Frontal cortex (tissue), 4 donors: ENCODE measurements around the gene ZNF507. TPM values are rescaled to one million over a fixed set of nuclear protein-coding genes. Genes with fewer than 3 reads are reported as not detected.
"Not testable (repeated sequence)": the region's sequence is repeated elsewhere in the genome, so short reads cannot be mapped to it uniquely, and the experiment has no call there.

ENCODE experiments used
- DNase-seq, 2 donors: peaks; one replicate each; pipeline ENCODE4 v3.0.0; 2012; ENCODE audit warnings: low spot score in 2 of 2
- FAIRE-seq: peaks from 2 replicates; lab custom pipeline; 2012; peaks lifted over from hg19 to GRCh38; lab: Jason Lieb, UNC
- total RNA-seq: library from RNA; depleted of rRNA; stranded (reverse); fragments of >200 nt; gene quantifications from one replicate; pipeline ENCODE4 v1.2.3, GENCODE V29; 2014
- donor health status: control.
- donor health status: control.
- donor health status: control.

Gene ZNF507
- total RNA-seq, 1 donor from 2014 or later, result 24.1 TPM

DNA sequence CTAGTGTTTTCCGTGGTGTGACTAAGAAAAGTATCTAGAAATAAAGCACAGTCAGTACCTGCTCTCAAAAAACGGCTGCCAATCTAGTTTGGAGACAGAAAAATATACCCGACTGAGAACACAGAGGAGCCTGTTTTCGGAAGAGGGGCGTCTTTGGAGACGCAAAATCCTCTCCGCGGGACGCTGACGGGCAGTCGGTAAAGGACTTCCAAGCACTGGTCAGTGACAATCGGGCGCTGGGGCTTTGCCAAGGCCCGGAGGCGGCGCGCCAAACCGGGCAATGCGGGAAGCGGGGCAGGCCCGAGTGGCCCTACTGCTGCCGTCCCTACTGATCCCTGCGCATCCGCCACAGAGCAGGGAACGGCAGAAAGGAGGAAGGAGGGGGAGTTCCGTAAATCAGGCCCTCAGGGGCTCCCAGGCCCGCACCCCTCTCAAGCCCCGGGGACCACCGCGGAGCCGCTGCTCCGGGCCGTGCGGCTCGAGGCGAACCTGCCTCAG, 59.6 kb downstream of the ZNF507 start:
- DNase-seq (peak in 1 of 2 donors; percentile 58), FAIRE-seq (no peak)

DNA sequence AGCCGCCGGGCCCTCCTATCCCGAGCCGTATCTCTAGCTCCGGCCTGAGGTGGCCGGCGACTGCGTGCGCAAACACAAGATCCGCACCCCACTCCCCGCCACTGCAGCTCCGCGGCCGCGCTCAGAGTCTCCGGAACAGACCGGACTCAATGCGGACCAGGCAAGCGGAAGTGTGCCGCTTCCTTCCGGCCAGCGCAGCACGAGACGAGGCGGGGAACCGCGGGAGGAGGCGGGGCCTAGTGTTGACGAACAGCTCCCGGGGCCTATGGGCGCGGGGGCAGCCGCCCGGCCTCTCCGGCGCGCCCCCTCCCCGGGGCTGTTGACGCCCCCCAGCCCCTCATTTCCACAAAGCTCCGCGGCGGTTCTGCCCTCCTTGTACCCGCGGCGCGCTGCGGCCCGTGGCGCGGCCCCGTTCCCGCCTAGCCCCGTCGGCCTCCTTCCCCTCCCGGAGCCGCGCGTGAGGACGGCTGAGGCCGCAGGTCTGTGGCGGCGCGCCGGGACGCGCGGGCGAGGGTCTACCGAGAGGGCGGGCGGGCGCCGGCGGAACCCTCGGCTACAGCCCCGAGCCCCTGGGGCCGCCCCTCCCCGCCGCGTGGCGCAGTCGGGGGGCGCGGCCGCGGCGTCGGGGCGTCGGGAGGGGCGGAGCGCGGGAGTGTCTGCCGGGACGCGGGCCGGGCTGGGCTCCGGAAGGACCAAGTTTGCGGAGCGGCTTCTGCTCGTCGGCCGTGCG, 60.2 kb downstream of the ZNF507 start, which contains the start of gene DPY19L3:
DPY19L3 (plus strand) TSS at position 340 of the 730 bp plus-strand sequence. CDS start 2,484 bp downstream, outside the sequence.
- FAIRE-seq (no peak), DNase-seq (peak; percentile 96 to 97)

DNA sequence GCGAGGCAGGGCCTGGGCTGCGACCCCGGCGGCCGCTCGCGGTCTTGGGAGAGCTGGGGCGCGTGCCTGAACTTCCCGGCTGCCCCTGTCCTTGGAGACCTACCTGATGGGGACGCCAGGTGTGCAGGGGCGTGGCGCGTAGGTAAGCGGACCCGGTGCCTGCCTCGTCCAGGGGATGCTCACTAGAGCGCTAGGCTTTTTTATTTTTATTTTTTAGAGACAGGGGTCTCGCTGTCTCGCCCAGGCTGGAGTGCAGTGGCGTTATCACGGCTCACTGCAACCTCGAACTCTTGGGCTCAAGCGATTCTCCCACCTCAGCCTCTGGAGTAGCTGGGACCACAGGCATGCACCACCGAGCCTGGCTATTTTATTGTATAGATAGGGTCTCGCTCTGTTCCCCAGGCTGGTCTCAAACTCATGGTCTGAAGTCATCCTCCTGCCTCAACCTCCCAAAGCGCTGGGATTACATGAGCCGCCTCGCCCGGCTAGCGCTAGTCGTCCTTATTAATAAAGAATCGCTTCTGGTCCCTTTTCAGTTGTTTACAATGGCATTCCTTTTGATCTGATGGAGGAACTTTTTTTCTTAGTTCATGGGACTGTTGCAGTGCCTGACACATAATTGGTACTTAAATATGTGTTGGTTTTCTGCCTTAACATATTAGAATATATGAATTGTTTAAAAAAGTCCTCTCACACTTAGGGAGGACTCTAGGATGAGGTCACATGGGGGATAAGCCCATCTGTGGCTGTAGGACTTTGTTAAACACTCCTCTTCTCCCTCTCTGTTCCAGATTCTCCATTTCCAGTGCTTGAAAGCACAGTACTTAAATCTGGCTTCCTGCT, 61.0 kb downstream of the ZNF507 start:
- no peak for DNase-seq
- FAIRE-seq, result no peak

DNA sequence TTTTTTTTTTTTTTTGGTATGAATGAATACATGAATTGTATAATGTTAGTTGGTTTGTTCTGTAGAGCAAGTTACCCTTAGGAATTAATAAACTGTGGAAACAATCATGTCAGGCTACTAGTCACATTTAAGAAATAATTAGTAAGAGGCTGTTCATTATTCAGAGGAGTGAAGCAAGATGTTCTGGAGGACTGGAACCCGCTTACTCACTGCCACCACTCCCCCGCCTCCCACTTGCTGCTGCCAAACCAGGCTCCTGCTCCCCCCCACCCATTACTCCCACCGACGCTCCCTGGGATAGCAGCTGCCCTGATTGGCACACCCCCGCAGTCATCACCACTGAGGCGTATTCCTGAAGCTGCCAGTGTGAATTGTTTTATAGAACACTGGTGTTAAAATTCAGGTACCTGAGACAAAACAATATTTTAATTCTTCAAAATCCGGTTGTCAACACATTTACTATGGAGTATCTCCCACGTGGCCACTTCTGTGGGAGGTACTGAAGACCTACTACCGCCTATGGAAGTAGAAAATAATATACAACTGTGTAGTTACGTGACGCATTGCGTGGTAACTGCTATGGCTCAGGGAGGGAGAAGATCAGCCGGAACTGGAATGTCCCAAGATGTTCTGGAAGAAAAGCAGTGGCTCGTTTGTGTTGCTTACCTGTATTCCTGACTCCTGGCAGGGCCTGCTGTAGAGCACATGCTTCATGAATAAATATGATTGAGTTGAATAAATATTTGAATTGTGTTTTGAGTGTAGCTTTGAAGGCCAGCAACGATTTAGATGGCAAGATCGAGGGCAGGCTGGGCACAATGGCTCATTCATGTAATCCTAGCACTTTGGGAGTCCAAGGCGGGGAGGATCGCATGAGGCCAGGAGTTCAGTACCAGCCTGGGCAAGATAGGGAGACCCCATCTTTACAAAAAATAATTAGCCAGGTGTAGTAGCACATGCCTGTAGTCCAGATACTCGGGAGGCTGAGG, 61.9 kb downstream of the ZNF507 start:
- no peak for FAIRE-seq
- peak in 1 of 2 donors; percentile 44 for DNase-seq

DNA sequence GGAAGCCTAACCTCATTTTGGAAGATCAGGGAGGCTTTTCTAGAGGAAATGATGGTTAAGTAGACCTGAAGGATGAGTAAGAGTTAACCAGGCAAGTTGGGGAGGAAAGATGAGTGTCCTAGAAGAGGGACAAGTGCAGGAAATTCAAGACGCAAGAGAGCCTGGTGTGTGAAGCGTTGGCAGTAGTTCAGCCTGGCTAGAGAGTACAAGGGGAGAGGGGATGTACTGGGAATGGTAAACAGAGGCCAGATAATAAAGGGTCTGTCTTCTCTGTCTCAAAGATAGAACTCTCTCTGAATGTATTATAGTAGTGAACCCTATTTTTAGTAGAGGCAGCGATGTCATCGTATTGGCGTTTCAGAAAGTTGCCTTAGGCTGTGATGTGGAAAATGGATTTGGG, 69.8 kb downstream of the ZNF507 start:
- FAIRE-seq, result no peak
- no peak for DNase-seq

DNA sequence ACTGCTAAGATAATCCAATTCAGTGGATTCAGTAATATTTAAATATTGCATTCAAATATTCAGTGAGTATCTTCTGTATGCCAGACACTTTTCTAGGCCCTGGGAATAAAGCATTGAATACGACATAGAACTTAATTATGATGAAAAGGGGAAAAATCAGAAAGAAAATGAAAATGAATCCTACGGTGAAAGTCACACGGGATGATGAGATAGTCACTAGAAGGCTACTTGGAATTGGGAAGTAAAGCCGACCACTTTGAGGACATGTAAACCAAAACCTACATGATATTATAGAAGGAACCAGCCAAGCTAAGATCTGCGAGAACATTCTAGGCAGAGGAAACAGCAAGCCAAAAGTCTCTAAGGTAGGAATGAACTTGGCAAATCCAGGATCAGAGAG, 70.3 kb downstream of the ZNF507 start:
- FAIRE-seq (no peak), DNase-seq (no peak)

DNA sequence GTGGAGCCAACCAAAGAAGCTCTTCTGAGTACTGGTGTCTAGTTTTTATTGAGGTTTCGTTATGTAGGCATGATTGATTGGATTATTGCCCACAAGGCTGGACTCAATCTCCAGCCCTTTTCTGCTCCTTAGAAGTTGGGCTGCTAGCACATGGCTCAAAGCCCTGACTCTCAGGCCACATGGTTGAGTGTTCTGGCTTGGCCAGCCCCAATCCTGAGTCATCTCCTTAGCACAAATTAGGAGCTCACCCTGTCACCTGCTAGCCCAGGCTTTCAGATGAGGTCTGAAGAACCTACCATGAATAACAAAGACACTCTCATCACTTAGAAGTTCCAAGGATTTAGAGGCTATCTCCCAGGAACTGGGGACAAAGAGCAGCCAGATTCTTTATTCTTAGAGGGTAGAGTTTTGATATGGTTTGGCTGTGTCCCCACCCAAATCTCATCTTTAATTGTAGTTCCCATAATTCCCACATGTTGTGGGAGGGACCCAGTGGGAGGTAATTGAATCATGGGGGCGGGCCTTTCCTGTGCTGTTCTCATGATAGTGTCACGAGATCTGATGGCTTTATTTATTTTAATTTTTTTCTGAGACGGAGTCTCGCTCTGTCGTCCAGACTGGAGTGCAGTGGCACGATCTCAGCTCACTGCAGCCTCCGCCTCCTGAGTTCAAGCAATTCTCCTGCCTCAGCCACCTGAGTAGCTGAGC, 71.5 kb downstream of the ZNF507 start:
- FAIRE-seq, result no peak
- no peak for DNase-seq

DNA sequence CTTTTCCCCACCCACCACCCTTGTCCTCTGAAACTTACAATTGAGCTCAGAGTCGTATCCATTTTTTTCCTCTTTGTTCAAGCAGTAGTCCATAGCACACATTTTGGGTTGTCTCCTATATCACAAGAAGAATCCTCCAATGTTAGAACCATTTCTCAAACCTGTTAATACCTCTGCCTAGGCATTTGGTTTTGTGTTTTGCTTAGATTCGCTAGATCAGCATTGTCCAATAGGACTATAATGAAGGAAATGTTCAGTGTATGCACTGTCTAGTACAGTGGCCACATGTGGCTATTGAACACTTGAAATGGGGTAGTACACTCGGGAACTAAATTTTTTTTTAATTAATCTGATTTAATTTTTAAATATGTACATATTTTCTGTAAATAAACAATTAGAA, 72.7 kb downstream of the ZNF507 start:
- no peak for FAIRE-seq
- no peak for DNase-seq

DNA sequence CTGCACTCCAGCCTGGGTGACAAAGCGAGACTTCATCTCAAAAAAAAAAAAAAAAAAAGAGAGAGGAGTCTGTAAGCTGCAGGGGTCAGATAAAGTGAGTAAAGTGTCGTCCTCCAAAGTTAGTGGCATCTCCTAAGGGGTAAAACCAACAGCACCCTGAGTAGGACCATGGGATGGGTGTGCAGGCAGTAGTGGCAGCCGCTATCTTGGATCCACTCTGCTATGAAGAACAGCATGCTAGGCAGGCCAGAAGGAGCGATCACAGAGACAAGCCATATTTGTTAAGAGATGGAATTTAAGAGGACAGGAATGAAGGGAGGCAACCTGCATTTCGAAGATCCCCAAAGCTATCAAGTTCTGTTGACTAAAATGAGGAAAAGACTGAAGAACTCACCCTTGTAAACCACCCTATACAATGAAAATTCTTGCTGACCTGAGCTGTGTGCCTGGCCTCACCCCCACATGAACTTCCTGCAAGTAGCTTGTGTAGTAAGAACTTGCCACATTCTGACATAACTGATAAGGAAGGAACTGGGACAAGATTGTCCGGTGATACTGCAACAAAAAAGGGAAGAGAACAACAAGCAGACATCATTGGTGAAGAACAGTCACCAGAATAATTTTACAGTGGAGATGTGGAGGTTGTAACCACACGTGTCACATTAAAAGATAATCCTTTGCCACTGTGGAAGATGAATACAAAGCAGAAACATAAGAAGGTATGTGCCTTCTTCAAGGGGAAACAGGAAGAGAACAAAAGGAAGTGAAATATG, 76.4 kb downstream of the ZNF507 start:
- DNase-seq, result no peak
- no peak for FAIRE-seq

DNA sequence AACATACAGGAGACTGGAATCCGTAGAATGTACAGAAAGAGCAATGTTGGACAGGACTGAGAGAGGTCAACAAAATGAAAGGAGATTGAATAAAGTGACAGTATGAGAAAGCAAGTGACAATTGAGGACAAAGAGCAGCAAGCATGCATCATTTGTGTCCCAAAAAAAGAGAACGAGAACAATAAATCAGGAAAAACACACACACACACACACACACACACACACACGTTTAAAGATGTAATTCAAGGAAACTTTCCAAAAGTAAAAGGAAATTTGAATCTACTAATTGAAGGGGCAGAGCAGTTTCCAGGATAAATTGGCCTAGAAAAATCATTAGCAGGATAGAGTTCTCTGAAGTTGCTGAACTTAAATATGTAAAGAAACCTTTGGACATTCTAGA, 77.0 kb downstream of the ZNF507 start:
- DNase-seq (no peak), FAIRE-seq (no peak)

DNA sequence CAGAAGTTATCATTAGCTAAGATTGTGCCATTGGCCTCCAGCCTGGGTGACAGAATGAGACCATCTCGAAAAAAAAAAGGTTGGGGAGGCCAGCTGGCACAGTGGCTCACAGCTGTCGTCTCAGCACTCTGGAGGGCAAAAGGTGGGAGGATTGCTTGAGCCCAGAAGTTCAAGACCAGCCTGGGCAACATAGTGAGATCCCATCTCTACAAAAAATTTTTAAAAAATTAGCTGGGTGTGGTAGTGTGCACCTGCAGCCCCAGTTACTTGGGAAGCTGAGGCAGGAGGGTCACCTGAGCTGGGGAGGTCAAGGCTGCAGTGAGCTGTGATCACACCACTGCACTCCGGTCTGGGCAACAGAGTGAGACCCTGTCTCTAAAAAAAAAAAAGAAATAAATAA, 78.5 kb downstream of the ZNF507 start:
- not testable (repeated sequence) for FAIRE-seq

DNA sequence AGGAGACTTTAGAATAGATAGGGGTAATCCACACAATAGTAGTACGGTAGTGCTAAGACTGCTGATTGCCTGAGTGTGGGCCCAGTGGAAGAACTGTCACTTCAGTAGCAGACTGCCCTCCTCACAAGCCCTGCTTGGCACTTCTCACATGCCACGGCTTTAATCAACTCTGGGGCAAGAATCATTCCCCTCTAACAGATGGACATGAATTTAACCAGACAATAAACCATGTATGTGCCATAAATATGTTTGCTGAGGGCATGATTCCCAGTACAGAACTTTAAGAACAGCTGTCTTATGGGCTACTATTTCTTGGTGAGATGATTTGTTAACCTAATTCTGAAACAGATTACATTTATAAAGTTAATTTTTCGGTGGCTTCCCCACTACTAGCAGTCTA, 82.1 kb downstream of the ZNF507 start:
- no peak for FAIRE-seq

More for the DNA sequence above, 78.5 kb downstream of the ZNF507 start:
- not testable (repeated sequence) for DNase-seq

DNA sequence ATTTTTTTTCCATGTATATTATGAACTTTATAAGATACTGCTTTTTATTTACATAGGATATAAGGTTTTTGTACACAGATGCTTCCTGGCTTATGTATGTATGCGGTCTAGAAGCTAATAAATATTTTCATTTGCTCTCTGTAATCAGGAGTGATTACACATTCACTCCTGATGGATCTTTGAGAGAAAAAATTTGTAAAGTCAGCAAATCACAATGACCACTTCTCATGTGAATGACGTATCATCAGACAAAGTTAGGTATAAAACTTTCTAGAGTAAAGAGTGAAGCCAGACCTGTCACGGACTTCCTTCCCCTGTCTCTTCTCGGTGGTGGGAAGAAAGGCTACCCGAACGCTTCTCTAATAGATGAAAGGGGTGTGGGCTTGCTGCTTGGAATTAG, 91.3 kb downstream of the ZNF507 start:
- FAIRE-seq (no peak), DNase-seq (no peak)

More for the DNA sequence above, 82.1 kb downstream of the ZNF507 start:
- DNase-seq, result no peak

DNA sequence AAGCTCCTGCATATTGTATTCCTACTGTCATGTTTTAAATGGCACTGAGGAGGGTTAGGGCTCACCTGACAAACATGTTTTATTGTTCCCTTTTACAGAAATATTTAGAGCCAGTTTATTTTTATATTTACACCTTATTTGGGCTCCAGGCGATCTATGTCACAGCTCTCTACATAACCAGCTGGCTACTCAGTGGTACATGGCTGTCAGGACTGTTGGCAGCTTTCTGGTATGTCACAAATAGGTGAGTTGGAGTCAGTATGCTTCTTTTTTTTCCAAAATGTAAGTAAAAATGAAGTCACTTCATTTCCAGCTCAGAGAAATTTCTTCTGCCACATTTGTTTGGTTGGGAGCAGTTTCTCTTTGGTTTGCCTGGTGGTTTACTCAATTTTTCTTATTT, 91.7 kb downstream of the ZNF507 start:
- no peak for DNase-seq
- no peak for FAIRE-seq
